Stimulated activated CD4-positive, alpha-beta T cell treated with anti-CD3 and anti-CD28 coated beads, Interleukin-1b, Interleukin-23, amount 100 ng/mL, for 48 hours (primary cell): Measurements from ENCODE around the gene OR51I2.

Experiments used
- DNase-seq: peaks from one replicate; pipeline ENCODE4 v3.0.0-alpha.2; 2020

Gene OR51I2

GRCh38 chr11:5449023-5449422 is at the start of gene OR51I2:
Gene OR51I2, plus strand, starts transcription at chr11:5449323. Its CDS starts 4,166 bp downstream, at chr11:5453489.
- no peak for DNase-seq

- DNase-seq: no peak
Measured at GRCh38 chr11:5405173-5405572, 44.0 kb upstream of the OR51I2 start.

GRCh38 chr11:5420993-5421392 is 28.1 kb upstream of the OR51I2 start:
- DNase-seq: no peak

- DNase-seq: no peak
Measured at GRCh38 chr11:5421811-5422210, 27.3 kb upstream of the OR51I2 start, which contains the start of gene OR51Q1. Gene OR51Q1, plus strand, starts transcription at chr11:5422111. Its CDS starts 90 bp downstream, at chr11:5422201.

- no peak for DNase-seq
Measured at GRCh38 chr11:5423131-5423530, 26.0 kb upstream of the OR51I2 start.

- DNase-seq: no peak
Measured at GRCh38 chr11:5441414-5441813, 7.7 kb upstream of the OR51I2 start, which contains the start of gene OR51I1. Gene OR51I1, minus strand, starts transcription at chr11:5441514. Its CDS starts 0 bp downstream, at chr11:5441514.

- no peak for DNase-seq
Measured at GRCh38 chr11:5443835-5444393, 5.2 kb upstream of the OR51I2 start.

GRCh38 chr11:5449432-5449831 is 309 bp downstream of the OR51I2 start:
- DNase-seq: no peak

GRCh38 chr11:5460983-5461621 is 12.0 kb downstream of the OR51I2 start:
- DNase-seq: no peak

- DNase-seq: no peak
Measured at GRCh38 chr11:5467527-5467926, 18.4 kb downstream of the OR51I2 start.

GRCh38 chr11:5473921-5474320 is 24.8 kb downstream of the OR51I2 start:
- no peak for DNase-seq

- DNase-seq: peak; percentile 11
Measured at GRCh38 chr11:5476186-5476819, 27.2 kb downstream of the OR51I2 start.

GRCh38 chr11:5486003-5486402 is 36.9 kb downstream of the OR51I2 start:
- DNase-seq: no peak

- DNase-seq: peak; percentile 13
Measured at GRCh38 chr11:5486421-5486820, 37.3 kb downstream of the OR51I2 start.

- no peak for DNase-seq
Measured at GRCh38 chr11:5488385-5488784, 39.3 kb downstream of the OR51I2 start, which contains the start of gene OR52D1. Gene OR52D1, plus strand, starts transcription at chr11:5488685. Its CDS starts 22 bp downstream, at chr11:5488707.

GRCh38 chr11:5488798-5489399 is 39.8 kb downstream of the OR51I2 start:
- DNase-seq: no peak

- DNase-seq: no peak
Measured at GRCh38 chr11:5489576-5490357, 40.6 kb downstream of the OR51I2 start.

GRCh38 chr11:5499671-5500070 is 50.5 kb downstream of the OR51I2 start:
- no peak for DNase-seq

GRCh38 chr11:5500393-5500801 is 51.3 kb downstream of the OR51I2 start:
- no peak for DNase-seq

GRCh38 chr11:5504403-5504921 is 55.3 kb downstream of the OR51I2 start:
- no peak for DNase-seq

GRCh38 chr11:5505363-5506048 is 56.4 kb downstream of the OR51I2 start:
- no peak for DNase-seq
